Activated CD4-positive, CD25-positive, alpha-beta regulatory T cell treated with anti-CD3 and anti-CD28 coated beads, Interleukin-2, amount 50 U/mL, for 72 hours (primary cell): Measurements from ENCODE around the gene COL24A1.
"Not testable (repeated sequence)": the region's sequence is repeated elsewhere in the genome, so short reads cannot be mapped to it uniquely, and the experiment has no call there.

Experiments
- DNase-seq: peaks from one replicate; pipeline ENCODE4 v3.0.0; 2021

The COL24A1 gene

DNA sequence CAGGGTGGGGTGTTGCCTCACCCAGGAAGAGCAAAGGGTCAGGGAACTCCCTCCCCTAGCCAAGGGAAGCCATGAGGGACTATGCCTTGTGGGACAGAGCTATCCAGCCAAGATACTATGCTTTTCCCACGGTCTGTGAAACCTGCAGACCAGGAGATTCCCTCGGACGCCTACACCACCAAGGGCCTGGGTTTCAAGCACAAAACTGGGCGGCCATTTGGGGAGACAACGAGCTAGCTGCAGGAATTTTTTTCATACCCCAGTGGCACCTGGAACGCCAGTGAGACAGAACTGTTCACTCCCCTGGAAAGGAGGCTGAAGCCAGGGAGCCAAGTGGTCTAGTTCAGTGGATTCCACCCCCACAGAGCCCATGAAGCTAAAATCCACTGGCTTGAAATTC lies 84.7 kb downstream of the COL24A1 start:
- DNase-seq, result not testable (repeated sequence)

DNA sequence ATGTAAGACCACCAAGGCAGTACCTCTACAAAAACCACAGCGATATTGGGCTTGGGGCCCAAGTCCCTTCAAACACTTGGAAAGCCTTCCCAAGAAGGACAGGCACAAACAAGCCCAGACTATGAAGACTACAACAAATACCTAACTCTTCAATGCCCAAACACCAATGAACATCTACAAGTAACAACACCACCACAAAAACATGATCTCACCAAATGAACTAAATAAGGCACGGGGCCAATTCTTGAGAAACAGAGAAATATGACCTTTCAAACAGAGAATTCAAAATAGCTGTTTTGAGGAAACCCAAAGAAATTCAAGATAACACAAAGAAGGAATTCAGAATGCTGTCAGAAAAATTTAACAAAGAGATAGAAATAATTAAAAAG lies 86.8 kb downstream of the COL24A1 start:
- DNase-seq, result no peak

- DNase-seq, result no peak
Observed at GRCh38 chr1:86068841-86069756, 87.5 kb downstream of the COL24A1 start.

GRCh38 chr1:86068271-86068721 lies 88.3 kb downstream of the COL24A1 start:
- no peak for DNase-seq

GRCh38 chr1:86067626-86068025 lies 88.9 kb downstream of the COL24A1 start:
- DNase-seq, result no peak

DNA sequence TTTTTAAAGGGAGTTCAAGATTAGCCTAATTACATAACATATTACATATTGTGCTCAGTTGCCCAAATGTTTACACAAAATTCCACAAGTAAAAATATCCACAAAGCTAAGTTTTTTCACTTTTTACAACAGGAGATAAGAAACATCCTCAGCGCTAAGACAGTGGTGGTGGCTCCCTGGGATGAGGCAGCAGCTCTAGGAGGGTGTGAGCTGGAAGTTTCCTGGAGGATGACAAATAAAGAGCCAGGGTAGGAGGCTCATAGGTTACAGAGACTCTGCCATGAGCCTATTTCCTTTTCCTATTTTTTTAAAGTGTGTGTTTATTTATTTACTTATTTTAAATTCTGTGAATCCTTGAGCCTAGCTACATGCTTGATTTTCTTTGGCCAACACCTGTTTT lies 91.7 kb downstream of the COL24A1 start:
- DNase-seq, result no peak

DNA sequence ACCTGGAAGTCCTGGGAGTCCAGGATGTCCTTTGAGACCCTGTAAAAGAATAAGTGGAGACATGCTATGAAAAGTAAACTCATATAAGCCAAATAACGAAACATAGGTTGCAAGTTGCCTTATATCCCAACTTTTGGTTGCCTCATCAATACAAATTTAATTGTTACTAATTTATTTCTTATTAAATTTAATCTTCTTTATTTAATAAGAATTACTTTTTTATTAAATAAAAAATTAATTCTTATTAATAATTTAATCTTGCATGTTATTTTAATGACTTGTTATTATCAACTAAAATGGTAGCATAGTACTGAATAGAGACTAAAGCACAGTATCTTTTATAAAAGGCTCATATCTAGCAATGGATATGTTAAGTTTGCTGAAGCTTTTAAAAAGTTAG lies 92.9 kb downstream of the COL24A1 start:
- no peak for DNase-seq

DNA sequence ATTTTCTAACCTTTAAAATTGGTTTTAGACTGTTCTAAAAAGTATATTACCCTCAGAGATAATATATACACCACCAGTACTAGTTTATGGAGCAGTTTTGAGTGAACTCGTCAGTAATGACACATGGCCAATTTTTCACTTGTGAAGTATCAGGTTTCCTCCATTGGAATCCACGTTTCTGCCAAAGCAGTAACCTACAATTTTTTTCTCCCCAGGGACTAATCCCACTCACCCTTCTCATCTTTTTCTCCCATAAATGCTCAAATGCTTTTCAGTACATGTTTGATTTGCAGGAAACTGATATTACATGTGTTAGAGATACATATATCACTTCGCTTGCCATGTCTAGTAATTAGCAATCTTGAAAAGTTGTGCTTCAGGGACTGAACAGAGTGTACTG lies 94.1 kb downstream of the COL24A1 start:
- no peak for DNase-seq

GRCh38 chr1:86061551-86061990 lies 95.0 kb downstream of the COL24A1 start:
- DNase-seq, result no peak

DNA sequence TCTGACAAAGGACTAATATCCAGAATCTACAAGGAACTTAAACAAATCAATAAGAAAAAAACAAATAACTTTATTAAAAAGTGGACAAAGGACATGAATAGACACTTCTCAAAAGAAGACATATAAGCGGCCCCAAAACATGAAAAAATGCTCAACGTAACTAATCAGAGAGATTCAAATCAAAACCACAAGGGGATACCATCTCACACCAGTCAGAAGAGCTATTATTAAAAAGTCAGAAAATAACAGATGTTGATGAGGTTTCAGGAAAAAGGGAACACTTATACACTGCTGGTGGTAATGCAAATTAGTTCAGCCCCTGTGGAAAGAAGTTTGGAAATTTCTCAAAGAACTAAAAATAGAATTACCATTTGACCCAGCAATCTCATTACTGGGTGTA lies 102.2 kb downstream of the COL24A1 start:
- no peak for DNase-seq

- no peak for DNase-seq
Observed at GRCh38 chr1:86052948-86053698, 103.4 kb downstream of the COL24A1 start.

GRCh38 chr1:86035101-86035500 lies 121.5 kb downstream of the COL24A1 start:
- no peak for DNase-seq

DNA sequence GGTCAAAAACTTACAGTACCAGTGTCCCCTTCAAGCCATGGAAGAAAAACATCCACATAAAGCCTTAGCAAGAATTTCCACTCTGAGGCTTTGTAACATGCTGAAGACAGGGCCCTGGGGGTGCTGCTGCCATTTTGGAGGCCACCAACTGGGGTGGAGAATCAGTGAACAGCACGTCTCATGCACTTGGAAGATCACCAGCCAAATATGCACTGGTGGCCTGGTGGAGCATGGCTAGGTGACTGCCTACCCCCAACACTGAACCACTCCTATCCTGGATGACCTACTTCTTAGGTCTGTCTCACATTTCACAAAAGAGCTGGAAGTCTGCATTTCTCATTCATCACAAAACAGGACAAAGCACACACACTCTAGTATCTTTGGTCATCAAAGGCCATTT lies 126.4 kb downstream of the COL24A1 start:
- DNase-seq, result no peak

- DNase-seq, result no peak
Observed at GRCh38 chr1:86018283-86018923, 138.2 kb downstream of the COL24A1 start.

GRCh38 chr1:86016076-86016759 lies 140.4 kb downstream of the COL24A1 start:
- no peak for DNase-seq

DNA sequence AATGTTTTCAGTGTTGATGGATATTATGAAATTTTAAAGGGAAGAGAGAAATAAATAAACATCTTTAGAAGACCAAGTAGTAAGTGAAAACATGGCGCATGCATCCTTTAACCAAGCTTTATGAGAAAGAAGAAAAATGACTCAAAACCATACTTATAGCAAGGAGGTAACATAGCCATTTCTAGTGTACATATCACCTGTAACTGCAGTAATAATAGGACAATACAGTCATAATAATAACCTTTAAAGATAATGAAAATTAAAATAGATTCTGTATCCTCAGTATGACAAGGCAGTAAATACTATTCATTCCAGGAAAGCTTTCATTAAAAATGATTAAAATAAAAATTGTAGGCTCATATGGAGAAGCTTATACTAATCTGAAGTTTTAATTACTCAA lies 141.2 kb downstream of the COL24A1 start:
- DNase-seq, result no peak

- DNase-seq, result no peak
Observed at GRCh38 chr1:86000601-86001000, 156.0 kb downstream of the COL24A1 start.

DNA sequence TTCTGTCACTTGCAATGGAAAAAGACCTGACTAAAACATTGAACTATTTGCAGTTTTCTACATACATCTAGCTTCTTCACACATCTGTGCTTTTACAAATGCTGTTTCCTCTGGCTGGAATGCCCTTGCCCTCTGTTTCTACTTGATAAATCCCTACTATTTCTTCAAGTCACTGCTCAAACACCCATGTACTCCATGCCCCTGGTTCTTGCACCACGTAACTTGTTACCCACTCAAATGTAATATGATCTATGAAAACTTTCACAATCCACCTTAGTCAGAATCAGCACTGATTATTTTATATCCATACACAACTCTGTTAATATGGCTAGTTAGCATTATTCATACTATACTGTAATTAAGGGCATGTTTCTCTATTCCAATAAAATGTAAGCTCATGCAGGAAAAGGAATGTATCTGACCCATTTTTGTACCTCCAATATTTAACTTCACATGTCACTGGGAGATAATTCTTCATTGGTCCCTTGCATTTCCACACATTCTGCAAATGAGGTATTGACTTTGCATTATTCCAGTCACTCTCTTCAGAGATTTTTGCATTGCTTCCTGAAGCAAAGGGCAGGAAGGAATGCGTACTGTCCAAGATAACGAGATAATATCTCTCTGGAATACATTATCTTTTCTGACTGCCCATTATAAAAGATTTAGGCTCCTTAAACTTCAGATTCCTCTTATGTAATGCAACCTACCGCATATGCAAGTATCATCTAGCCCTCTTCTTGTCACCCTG lies 158.3 kb downstream of the COL24A1 start:
- no peak for DNase-seq

DNA sequence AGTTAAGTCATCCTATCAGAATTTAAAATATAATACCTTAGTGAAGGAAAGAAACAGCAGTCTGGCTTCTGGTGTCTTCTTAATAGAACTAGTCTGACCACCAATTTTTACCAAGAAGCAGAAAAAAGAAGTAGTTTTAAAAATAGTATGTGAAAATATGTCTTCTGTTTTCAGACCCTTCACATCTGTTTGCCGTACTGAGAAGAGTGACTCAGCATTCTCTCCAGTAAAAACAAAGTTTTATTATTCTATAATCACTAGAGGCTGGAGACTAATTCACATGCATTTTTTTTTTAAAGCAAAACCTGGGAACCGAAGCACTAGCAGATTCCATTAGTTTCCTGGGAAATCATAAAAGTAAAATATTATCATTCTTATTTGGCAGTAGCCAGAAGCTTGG lies 163.8 kb downstream of the COL24A1 start:
- DNase-seq, result no peak

GRCh38 chr1:85991261-85991660 lies 165.3 kb downstream of the COL24A1 start:
- DNase-seq, result no peak

- DNase-seq, result no peak
Observed at GRCh38 chr1:85984636-85985035, 171.9 kb downstream of the COL24A1 start.

DNA sequence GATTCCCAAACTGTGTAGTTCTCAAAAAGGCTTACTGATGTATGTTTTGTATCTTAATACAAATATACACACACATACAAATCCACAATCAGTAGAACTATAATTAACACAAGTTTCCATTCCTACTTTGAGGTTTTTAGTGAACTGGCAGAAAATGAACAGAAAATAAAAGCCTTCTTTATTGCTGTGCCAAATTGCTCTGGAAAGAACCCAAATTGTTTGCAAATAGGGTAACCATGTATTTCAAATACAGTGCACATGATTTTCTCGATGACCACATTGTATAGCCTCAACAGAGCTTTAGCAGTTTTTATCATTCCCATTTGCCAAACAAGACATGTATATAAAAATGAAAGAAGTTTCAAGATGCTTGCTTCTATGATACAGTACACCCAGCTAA lies 173.3 kb downstream of the COL24A1 start:
- DNase-seq, result no peak
